Measurements from ENCODE around the gene MRM1. TPM values are rescaled to one million over a fixed set of nuclear protein-coding genes. Genes with fewer than 3 reads are reported as not detected.

MRM1 gene
- total and polyA plus RNA-seq, 4 donors, result 3.5 to 9.9 (median 7.8) TPM

DNA sequence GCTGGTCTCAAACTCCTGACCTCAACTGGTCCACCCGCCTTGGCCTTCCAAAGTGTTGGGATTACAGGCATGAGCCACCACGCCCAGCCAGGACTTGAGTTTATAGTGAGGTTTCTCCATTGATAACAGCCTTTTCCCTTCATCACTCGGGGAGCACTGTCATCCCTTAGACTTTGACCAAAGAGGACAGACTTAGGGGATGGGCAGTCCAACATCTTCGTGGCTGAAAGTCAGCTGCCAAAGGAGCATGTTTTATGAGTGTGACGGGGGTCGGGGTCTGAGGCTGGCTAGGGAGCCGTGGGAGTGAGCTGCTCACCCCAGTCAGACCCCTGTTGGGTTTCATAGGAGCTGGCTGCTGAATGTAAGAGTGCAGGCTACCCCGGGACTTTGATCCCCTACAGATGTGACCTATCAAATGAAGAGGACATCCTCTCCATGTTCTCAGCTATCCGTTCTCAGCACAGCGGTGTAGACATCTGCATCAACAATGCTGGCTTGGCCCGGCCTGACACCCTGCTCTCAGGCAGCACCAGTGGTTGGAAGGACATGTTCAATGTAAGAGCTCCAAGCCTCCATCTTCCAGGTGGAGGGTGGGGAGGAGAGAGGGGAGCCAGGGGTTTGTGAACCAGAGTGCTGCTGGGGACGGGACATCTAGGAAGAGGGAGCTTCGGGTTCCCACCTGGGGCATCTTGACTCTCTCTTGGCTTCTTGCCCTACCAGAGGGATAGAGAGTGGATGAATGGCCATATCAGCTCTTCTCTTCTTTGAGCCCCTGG is 6.6 kb upstream of the MRM1 start:
- Histone ChIP-seq H3K9me3 (ENCODE audit: control insufficient read depth in 4 of 4, insufficient read depth in 3 of 4, low read length in 3 of 4) (no peaks in the 10 kb centered on the region), H3K27me3 (ENCODE audit: control insufficient read depth in 3 of 3, insufficient read depth in 3 of 3, low read length in 2 of 3) (no peaks in the 10 kb centered on the region), H3K36me3 (ENCODE audit: control insufficient read depth in 4 of 4, insufficient read depth in 4 of 4, low read length in 4 of 4) (peaks cover 0 to 2% (median 0%) of the 10 kb centered on the region in 4 donors), H3K4me3 (no peak overlapping the region), H3K9ac (ENCODE audit: insufficient read depth in 1 of 2, low read length in 2 of 2) (no peak overlapping the region), H3K27ac (ENCODE audit: low read depth in 1 of 2, low read length in 1 of 2) (no peak overlapping the region), H3K4me1 (ENCODE audit: control insufficient read depth in 5 of 5, insufficient read depth in 5 of 5, low read length in 5 of 5) (peaks cover 0 to 14% (median 11%) of the 10 kb centered on the region in 5 donors)
- 86 to 91% methylated on average over 13 of the region's 13 CpGs for WGBS, 2 donors
- no peak for DNase-seq
- TF ChIP-seq, protein P1, sequence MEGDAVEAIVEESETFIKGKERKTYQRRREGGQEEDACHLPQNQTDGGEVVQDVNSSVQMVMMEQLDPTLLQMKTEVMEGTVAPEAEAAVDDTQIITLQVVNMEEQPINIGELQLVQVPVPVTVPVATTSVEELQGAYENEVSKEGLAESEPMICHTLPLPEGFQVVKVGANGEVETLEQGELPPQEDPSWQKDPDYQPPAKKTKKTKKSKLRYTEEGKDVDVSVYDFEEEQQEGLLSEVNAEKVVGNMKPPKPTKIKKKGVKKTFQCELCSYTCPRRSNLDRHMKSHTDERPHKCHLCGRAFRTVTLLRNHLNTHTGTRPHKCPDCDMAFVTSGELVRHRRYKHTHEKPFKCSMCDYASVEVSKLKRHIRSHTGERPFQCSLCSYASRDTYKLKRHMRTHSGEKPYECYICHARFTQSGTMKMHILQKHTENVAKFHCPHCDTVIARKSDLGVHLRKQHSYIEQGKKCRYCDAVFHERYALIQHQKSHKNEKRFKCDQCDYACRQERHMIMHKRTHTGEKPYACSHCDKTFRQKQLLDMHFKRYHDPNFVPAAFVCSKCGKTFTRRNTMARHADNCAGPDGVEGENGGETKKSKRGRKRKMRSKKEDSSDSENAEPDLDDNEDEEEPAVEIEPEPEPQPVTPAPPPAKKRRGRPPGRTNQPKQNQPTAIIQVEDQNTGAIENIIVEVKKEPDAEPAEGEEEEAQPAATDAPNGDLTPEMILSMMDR (IDR thresholded peaks at IDR 0.05; ENCODE audit: control extremely low read depth, extremely low read depth), result no peak
- ATAC-seq (ENCODE audit: insufficient read depth, low FRiP score), result no peak

DNA sequence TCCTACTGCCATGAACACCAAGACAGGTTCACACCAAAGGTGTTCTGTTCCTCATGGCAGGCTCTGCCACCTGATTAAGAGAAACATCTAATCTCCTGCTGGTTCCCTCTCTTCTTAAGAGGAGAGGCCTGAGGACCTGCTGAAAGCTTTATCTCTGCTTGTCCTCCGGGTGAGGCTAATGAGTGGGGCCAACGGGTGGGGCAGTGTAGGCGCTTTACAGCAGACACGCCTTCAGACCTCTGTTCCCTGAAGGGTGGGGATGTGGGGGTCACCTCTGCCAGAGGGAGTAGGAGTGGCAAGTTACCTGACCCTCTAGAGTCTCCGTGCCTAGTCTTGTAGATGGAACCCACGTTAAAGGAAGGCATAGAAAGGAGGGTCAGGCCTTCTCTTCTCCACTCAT is 4.2 kb upstream of the MRM1 start:
- WGBS, 2 donors, result 88 to 95% methylated on average over 6 of the region's 6 CpGs
- no peak for ATAC-seq (ENCODE audit: insufficient read depth, low FRiP score)

DNA sequence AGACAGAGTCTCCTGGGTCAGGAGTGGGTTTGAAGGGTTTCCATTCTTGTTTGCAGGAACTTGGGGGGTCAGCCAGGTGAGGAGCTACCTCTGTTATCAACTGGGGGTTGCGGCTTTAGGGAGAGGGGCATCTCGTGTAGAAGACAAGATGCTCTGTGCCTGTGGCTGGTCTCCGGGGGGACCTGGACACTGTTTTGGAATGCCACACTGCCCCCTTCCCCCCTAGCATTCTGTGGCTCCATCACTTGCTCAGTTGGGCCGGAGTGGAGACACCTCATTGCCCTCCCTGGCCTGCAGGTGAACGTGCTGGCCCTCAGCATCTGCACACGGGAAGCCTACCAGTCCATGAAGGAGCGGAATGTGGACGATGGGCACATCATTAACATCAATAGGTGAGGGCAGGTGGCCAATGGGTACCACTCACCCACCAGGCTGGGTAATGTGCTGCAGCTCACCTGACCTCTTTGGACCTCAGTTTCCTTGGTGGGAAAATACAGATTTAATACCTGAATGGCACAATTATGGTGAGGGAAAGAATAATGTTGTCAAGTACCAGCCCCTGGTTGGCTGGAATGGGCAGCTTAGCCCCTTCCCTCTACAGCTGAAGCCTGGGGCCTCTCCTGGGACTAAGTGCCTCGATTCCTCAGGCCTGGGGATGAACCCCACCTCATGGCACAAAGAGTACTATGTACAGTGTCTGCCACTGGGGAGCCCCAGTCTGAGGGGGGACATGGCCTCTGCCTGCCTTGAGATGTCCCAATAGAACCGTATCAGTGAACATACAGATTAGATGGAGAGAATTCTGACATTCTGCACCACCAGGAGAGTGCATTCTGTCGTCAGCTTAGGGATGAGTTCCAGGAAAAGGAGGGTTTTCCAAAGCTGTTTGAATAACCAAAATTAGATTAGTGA is 3.3 kb upstream of the MRM1 start:
- TF ChIP-seq, protein P1 (IDR thresholded peaks at IDR 0.05; ENCODE audit: control extremely low read depth, extremely low read depth), result no peak
- no peaks in the 10 kb centered on the region for H3K9me3 ChIP-seq (ENCODE audit: control insufficient read depth in 4 of 4, insufficient read depth in 3 of 4, low read length in 3 of 4)
- H3K27me3 ChIP-seq (ENCODE audit: control insufficient read depth in 3 of 3, insufficient read depth in 3 of 3, low read length in 2 of 3), result no peaks in the 10 kb centered on the region
- no peak overlapping the region for H3K27ac ChIP-seq (ENCODE audit: low read depth in 1 of 2, low read length in 1 of 2)
- no peak for DNase-seq
- no peaks in the 10 kb centered on the region for H3K36me3 ChIP-seq (ENCODE audit: control insufficient read depth in 4 of 4, insufficient read depth in 4 of 4, low read length in 4 of 4)
- 92 to 95% methylated on average over 11 of the region's 11 CpGs for WGBS, 2 donors
- ATAC-seq (ENCODE audit: insufficient read depth, low FRiP score), result no peak
- H3K9ac ChIP-seq (ENCODE audit: insufficient read depth in 1 of 2, low read length in 2 of 2), result no peak overlapping the region
- no peak overlapping the region for H3K4me3 ChIP-seq
- H3K4me1 ChIP-seq (ENCODE audit: control insufficient read depth in 5 of 5, insufficient read depth in 5 of 5, low read length in 5 of 5), result peaks cover 0 to 19% (median 6%) of the 10 kb centered on the region in 5 donors

More for the DNA sequence above, 4.2 kb upstream of the MRM1 start:
- H3K27ac ChIP-seq (ENCODE audit: low read depth in 1 of 2, low read length in 1 of 2), result no peak overlapping the region
- H3K9ac ChIP-seq (ENCODE audit: insufficient read depth in 1 of 2, low read length in 2 of 2), result no peak overlapping the region
- peaks cover 3 to 21% (median 7%) of the 10 kb centered on the region in 5 donors for H3K4me1 ChIP-seq (ENCODE audit: control insufficient read depth in 5 of 5, insufficient read depth in 5 of 5, low read length in 5 of 5)
- no peaks in the 10 kb centered on the region for H3K27me3 ChIP-seq (ENCODE audit: control insufficient read depth in 3 of 3, insufficient read depth in 3 of 3, low read length in 2 of 3)
- H3K4me3 ChIP-seq, result no peak overlapping the region
- H3K36me3 ChIP-seq (ENCODE audit: control insufficient read depth in 4 of 4, insufficient read depth in 4 of 4, low read length in 4 of 4), result no peaks in the 10 kb centered on the region
- H3K9me3 ChIP-seq (ENCODE audit: control insufficient read depth in 4 of 4, insufficient read depth in 3 of 4, low read length in 3 of 4), result no peaks in the 10 kb centered on the region
- no peak for DNase-seq
- TF ChIP-seq, protein P1 (IDR thresholded peaks at IDR 0.05; ENCODE audit: control extremely low read depth, extremely low read depth), result no peak
